ENCODE results near the gene EEPD1. TPM values are rescaled to one million over a fixed set of nuclear protein-coding genes. Genes with fewer than 3 reads are reported as not detected.

EEPD1 gene
- total RNA-seq, 1 experiment from 2014 or later, result 5.0 TPM

DNA sequence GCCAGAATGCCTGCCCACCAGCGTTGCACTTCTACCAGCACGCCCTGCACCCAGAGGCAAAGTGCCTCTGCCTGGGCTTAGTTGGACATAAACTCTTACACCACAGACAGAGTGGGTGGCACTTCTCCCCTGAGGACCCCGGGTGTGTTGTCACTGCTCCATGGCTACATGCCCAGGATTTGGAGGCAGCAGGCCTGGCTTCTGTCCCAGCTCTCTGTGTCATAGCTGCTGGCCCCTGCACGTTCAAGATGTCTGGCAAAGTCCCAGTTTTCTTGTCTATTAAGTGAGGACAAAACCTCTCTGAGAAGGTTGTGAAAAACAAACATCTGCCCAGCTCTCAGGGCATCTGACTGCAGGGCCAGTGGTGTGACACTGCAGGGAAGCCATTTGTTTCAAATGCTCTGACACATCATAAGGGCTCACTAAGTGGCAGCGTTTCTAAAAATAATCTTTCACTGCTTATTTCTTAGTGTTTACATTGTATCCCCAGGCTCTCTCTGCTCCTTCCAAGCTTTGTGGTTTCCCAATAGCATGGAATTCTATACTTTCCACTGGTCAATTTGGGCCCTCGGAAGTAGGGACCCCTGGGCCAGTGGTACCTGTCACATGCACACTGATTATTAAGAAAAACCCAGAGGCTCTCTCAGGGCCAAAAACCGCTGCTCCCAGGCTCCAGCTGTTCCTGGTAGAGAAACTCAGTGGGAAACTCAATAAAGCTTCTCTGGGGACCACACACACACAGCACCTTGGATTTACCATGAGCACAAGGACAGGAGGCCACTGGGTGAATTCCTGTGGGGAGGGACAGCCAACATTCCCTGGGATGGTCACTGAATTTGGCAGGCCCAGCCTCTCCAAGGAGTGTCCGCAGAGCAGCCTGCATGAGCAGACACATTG is 150.4 kb downstream of the EEPD1 start:
- H3K9me3 Mint-ChIP-seq, result no peaks in the 10 kb centered on the region

More for the DNA sequence above, 150.4 kb downstream of the EEPD1 start:
- Histone ChIP-seq H3K4ac (ENCODE audit: low read depth, low read length) (no peak overlapping the region), H3K79me1 (ENCODE audit: insufficient read depth, low read depth, low read length, poor library complexity, severe bottlenecking) (no peaks in the 10 kb centered on the region), H2BK120ac (ENCODE audit: low read depth, low read length, poor library complexity, severe bottlenecking) (no peak overlapping the region), H2BK12ac (ENCODE audit: insufficient read length, low read depth, low read length) (no peak overlapping the region), H3K4me2 (ENCODE audit: insufficient read depth, insufficient read length, low read length) (no peak overlapping the region), H2BK15ac (ENCODE audit: low read depth, low read length) (no peak overlapping the region), H3K9ac (ENCODE audit: extremely low read depth, insufficient read length, low read length) (no peak overlapping the region), H4K8ac (replicated peaks; ENCODE audit: insufficient read length, low read depth, low read length) (no peak overlapping the region), H3K23ac (ENCODE audit: insufficient read length, low read depth, low read length) (no peak overlapping the region), H2AK5ac (ENCODE audit: insufficient read length, low read length) (no peak overlapping the region), H3K79me2 (ENCODE audit: insufficient read depth, low read length) (no peaks in the 10 kb centered on the region), H2BK5ac (ENCODE audit: insufficient read length, low read length) (no peak overlapping the region), H4K5ac (ENCODE audit: insufficient read length, low read depth, low read length) (no peak overlapping the region), H3K27me3 (ENCODE audit: insufficient read depth, low read length) (no peaks in the 10 kb centered on the region), H4K20me1 (ENCODE audit: control insufficient read depth, insufficient read depth, insufficient read length) (no peaks in the 10 kb centered on the region), H2BK20ac (ENCODE audit: low read depth, low read length, poor library complexity, severe bottlenecking) (no peak overlapping the region), H4K91ac (ENCODE audit: insufficient read length, low read depth, low read length) (no peak overlapping the region), H3K4me1 (ENCODE audit: insufficient read depth, low read length) (peaks cover 4% of the 10 kb centered on the region), H3K14ac (ENCODE audit: insufficient read depth, low read length) (no peak overlapping the region), H3K18ac (ENCODE audit: insufficient read length, low read depth, low read length) (no peak overlapping the region), H3K23me2 (ENCODE audit: insufficient read length, low read depth, low read length, poor library complexity, severe bottlenecking) (no peaks in the 10 kb centered on the region), H3K9me3 (ENCODE audit: control insufficient read depth, low read depth, low read length) (no peaks in the 10 kb centered on the region), H3K27ac (ENCODE audit: insufficient read length, low read depth, low read length) (no peak overlapping the region), H2AFZ (ENCODE audit: low read length) (no peak overlapping the region), H3T11ph (ENCODE audit: low read length) (no peak overlapping the region), H3K56ac (ENCODE audit: insufficient read length, low read depth, low read length) (no peak overlapping the region)
- no peak for DNase-seq
- no CpG with 5 or more reads among the region's 8 CpGs for WGBS (ENCODE audit: extremely low coverage, insufficient read length, low lambda C conversion rate)
- Mint-ChIP-seq H3K4me1 (peaks cover 29 to 42% of the 10 kb centered on the region in 2 experiments), H3K4me3 (no peak overlapping the region), H3K27me3 (ENCODE audit: low read depth) (peaks cover 1% of the 10 kb centered on the region; the same call in 1 of the 2 replicates), H3K27ac (peak overlapping the region; percentile 3 to 40 (median 14); a peak in 5 of 7 replicates), H3K36me3 (ENCODE audit: insufficient read depth in 1 of 3, low read depth in 3 of 3) (peaks cover 0 to 4% (median 4%) of the 10 kb centered on the region in 3 experiments; a peak in 3 of 7 replicates)
- TF ChIP-seq, protein P1, sequence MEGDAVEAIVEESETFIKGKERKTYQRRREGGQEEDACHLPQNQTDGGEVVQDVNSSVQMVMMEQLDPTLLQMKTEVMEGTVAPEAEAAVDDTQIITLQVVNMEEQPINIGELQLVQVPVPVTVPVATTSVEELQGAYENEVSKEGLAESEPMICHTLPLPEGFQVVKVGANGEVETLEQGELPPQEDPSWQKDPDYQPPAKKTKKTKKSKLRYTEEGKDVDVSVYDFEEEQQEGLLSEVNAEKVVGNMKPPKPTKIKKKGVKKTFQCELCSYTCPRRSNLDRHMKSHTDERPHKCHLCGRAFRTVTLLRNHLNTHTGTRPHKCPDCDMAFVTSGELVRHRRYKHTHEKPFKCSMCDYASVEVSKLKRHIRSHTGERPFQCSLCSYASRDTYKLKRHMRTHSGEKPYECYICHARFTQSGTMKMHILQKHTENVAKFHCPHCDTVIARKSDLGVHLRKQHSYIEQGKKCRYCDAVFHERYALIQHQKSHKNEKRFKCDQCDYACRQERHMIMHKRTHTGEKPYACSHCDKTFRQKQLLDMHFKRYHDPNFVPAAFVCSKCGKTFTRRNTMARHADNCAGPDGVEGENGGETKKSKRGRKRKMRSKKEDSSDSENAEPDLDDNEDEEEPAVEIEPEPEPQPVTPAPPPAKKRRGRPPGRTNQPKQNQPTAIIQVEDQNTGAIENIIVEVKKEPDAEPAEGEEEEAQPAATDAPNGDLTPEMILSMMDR (conservative IDR thresholded peaks at IDR 0.05), result no peak

Data from H9 (cell line).